Measurements from ENCODE around the gene PLBD1.
A peak's percentile ranks its signal among the peaks of the same experiment; 100 is the strongest.

Gene PLBD1

DNA sequence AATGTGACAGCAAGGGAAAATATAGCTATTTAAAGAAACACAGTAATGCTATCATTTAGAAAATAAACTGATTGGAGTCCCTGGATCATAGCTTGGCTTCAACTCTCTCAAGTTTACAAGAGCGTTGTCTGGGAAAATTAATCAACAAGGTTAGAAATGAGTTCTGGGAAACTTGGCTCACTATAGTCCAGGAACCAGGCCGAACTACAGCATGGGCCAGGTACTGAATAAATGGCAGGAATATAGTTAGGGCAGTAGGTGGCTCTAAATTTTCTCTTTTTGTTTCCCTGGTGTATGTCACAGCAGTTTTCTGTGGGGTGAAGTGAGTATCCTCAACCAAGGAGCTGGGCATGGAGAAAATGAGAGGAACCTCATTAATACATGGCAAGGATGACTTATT is 72.4 kb downstream of the PLBD1 start:
- no peak for DNase-seq

DNA sequence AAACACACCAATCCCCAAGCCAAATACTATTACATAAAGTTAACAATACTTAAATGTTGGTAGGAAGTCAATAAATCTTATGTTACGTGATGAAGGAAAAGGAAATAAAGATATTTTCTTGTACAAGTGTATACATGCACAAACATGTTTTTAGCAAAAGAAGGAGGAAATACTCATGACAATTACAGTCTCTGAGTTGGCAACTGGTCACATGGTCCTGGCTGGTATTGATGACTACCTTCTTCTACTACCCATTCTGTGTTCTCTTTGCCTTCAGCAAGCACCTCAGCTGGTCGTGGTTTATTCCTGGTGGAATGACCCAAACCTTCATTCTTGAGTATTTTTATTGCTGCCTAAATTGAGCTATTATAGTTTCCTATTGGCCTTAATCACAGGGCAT is 84.8 kb downstream of the PLBD1 start:
- DNase-seq = no peak

DNA sequence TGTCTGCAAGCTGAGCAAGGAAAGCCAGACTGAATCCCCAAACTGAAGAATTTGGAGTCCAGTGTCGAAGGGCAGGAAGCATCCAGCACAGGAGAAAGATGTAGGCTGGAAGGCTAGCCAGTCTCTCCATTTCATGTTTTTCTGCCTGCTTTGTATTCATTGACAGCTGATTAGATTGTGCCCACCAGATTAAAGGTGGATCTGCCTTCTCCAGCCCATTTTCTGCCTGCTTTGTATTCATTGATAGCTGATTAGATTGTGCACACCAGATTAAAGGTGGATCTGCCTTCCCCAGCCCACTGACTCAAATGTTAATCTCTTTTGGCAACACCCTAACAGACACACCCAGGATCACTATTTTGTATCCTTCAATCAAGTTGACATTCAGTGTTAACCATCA is 85.3 kb downstream of the PLBD1 start:
- no peak for DNase-seq

DNA sequence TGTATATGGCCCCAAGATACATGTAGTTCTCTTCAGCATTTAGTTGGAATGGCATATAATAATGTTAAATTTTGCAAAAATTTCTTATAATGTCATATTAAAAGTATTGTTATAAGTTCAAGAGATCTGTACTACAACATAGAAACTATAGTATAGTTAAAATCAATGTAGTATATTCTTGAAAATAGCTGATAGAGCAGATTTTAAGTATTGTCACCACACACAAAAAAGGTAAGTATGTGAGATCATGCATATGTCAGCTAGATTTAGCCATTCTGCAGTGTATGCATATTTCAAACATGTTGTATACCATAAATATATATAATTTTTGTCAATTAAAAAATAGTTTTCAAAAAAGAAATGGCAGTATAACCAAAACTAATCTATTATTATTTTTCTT is 86.5 kb downstream of the PLBD1 start:
- DNase-seq = no peak

DNA sequence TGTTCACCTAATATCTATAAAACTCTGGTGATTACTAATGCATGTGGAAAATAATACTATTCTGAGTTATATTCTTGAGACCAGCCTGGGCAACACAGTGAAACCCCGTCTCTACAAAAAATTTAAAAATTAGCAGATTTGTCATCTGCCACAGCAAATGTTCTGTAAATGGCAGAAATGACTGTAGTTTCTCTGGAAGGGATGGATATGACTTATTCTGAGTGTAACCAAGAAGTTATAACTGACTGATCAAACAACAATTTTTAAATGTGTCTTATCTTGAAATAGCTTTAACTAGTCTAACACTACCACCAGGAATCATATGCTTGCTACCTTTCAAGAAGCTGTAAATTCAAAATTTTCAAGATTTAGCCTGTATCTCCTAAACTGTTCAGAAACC is 88.7 kb downstream of the PLBD1 start:
- no peak for DNase-seq

DNA sequence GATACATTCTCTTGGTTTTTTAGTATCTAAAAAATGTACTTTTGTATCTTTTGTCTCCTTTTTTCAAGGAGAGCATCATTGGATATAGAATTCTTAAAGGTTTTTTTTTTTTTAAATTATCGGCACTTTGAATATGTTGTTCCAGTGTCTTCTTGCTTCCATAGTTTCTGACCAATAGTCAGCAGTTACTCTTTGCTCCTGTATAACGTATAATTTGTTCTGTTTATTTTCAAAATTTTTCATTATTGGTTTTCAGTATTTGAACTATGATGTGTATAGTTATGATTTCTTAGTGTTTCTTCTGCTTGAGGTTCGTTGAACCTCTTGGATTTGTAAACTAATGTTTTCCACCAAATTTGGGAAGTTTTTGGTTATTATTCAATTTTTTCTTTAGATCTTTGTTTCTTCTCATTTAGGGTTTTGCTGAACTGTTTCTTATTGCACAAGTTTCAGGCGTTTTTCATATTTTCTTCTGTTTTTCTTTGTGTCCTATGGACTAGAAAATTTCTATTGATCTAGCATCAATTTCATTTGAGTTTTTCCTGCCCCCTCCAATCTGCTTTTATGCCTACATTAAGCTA is 93.9 kb downstream of the PLBD1 start:
- DNase-seq = no peak

DNA sequence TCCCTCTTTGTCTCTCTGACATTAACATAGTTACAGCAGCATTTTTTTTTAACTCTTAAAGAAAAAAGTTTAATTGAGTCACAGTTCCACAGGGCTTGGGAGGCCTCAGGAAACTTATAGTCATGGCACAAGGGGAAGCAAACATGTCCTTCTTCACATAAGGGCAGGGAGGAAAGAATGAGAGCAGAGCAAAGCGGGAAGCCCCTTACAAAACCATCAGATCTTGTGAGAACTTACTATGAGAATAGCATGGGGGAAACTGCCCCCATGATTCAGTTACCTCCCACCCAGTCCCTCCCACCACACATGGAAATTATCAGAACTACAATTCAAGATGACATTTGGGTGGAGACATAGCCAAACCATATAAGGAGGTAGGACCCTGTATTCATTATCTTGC is 96.2 kb downstream of the PLBD1 start:
- DNase-seq = no peak

DNA sequence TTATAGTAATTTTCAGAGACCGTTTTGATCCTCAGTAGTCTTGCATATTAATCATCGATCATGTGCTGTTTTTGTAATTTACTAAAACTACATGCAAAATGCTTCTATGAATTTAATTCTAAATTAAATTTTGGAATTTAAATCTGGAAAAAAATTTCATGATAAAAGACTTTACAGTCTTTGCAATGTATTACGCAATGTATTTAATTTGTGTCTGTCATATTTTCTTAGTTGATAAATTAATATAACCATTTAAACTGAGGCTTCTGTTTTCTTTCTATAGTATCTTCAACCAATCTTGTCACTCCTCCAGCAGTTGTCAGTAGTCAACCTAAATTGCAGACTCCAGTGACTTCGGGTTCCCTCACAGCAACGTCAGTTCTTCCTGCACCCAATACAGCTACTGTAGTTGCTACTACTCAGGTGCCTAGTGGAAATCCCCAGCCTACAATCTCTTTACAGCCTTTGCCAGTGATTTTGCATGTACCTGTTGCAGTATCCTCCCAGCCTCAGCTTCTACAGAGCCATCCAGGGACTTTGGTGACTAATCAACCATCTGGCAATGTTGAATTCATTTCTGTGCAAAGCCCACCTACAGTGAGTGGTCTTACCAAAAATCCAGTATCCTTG is 107.4 kb downstream of the PLBD1 start:
- no peak for DNase-seq

DNA sequence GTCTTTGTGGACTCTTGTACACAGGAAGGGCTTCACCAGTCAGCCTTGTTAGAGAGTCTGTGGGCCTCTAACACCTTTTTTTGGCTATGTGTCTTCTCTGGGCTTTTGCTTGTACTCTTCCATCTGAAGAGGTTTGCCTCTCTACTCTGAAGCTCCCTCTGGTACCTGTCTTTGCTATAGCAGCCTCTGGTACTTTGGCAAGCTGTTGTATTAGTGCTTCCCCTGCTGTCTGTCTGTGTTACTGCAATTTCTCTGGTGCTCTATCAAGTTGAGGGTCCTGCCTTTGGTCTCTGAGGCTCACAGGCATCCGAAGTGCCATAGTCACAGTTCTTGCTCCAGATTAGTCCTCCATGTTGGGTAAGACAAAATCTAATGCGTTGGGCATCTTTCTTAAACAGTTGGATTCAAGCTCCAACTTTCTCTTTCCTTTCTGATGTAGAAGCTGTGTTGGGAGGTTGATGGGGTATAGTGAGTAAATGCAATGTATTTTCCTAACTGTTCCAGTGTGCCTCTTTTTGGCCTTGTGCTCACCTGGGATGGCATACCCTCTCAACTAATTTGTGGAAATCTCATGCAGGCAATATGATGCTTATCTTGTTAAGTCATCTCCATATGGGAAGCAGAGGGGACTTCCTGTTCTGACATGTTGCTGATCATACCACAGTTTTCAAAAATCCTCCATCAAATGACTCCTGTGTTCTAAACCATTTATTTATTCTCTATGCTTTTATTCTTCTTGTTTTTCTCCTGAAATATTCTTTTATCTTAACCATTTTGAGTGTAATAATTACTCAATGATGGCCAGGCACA is 113.4 kb downstream of the PLBD1 start:
- peak; percentile 33 to 61 for DNase-seq
